ENCODE measurements around the gene MAPRE2. TPM values are rescaled to one million over a fixed set of nuclear protein-coding genes. Genes with fewer than 3 reads are reported as not detected.

The MAPRE2 gene
- total RNA-seq, 1 experiment from 2014 or later, result 2.8 TPM

GRCh38 chr18:35061804-35062203 is 20.6 kb downstream of the MAPRE2 start:
- H3K4me1 ChIP-seq (ENCODE audit: insufficient read depth, low read length), result no peaks in the 10 kb centered on the region
- ATAC-seq, result no peak
- TF ChIP-seq EZH2phosphoT487 (IDR thresholded peaks at IDR 0.05; ENCODE audit: borderline replicate concordance, low read length) (no peak), EZH2 (IDR thresholded peaks at IDR 0.05; ENCODE audit: low read length, unreplicated experiment) (no peak)
- TF ChIP-seq, protein P1, sequence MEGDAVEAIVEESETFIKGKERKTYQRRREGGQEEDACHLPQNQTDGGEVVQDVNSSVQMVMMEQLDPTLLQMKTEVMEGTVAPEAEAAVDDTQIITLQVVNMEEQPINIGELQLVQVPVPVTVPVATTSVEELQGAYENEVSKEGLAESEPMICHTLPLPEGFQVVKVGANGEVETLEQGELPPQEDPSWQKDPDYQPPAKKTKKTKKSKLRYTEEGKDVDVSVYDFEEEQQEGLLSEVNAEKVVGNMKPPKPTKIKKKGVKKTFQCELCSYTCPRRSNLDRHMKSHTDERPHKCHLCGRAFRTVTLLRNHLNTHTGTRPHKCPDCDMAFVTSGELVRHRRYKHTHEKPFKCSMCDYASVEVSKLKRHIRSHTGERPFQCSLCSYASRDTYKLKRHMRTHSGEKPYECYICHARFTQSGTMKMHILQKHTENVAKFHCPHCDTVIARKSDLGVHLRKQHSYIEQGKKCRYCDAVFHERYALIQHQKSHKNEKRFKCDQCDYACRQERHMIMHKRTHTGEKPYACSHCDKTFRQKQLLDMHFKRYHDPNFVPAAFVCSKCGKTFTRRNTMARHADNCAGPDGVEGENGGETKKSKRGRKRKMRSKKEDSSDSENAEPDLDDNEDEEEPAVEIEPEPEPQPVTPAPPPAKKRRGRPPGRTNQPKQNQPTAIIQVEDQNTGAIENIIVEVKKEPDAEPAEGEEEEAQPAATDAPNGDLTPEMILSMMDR (conservative IDR thresholded peaks at IDR 0.05; ENCODE audit: low read depth, low read length), result no peak
- H2AFZ ChIP-seq (ENCODE audit: low read length), result no peak overlapping the region
- H3K36me3 ChIP-seq (ENCODE audit: low read depth, low read length), result no peaks in the 10 kb centered on the region
- no peak overlapping the region for H3K4me3 ChIP-seq (ENCODE audit: low read length)
- no peak overlapping the region for H3K4me2 ChIP-seq (ENCODE audit: low read length)
- no peaks in the 10 kb centered on the region for H3K9me2 ChIP-seq (replicated peaks; ENCODE audit: low read length)
- CTCF ChIA-PET, result no interaction called here
- no peak overlapping the region for H3K9ac ChIP-seq (ENCODE audit: low read length)
- DNase-seq, result no peak
- H3K9me3 ChIP-seq (ENCODE audit: low read length), result no peaks in the 10 kb centered on the region
- POLR2A ChIA-PET (ENCODE audit: unreplicated experiment), result no interaction called here
- H3K79me2 ChIP-seq (ENCODE audit: low read length), result no peaks in the 10 kb centered on the region
- BruUV-seq (replicated peaks), result no TSS peak
- no peaks in the 10 kb centered on the region for H4K20me1 ChIP-seq (ENCODE audit: low read length)
- H3K27ac ChIP-seq (ENCODE audit: low read length), result no peak overlapping the region
- no peaks in the 10 kb centered on the region for H3K27me3 ChIP-seq (ENCODE audit: low read length)
- intact Hi-C loops (cut with micrococcal nuclease), result no loop called here
- H3F3A ChIP-seq (ENCODE audit: low read length, unreplicated experiment), result no peaks in the 10 kb centered on the region

DNA sequence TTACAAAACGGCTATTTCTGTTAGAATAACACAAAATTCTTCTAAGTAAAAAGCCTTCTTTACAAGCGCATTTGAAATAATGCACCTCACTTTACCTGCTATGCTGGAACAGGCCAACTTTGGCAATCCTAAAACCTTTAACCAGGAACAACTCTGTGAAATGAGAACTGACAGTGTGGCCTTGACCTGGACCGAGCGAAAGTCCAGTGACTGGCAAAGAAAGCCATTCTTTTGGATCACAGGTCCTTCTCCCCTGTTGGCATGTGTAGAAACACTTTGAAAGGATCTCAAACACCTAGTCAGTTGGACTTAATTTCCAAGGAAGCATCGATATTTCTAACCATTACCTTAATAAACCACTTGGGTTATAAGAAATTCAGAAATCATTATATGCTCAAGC is 21.2 kb downstream of the MAPRE2 start:
- intact Hi-C loops (cut with micrococcal nuclease), result no loop called here
- H3K4me3 ChIP-seq (ENCODE audit: low read length), result no peak overlapping the region
- H3K79me2 ChIP-seq (ENCODE audit: low read length), result no peaks in the 10 kb centered on the region
- TF ChIP-seq EZH2phosphoT487 (IDR thresholded peaks at IDR 0.05; ENCODE audit: borderline replicate concordance, low read length) (no peak), EZH2 (IDR thresholded peaks at IDR 0.05; ENCODE audit: low read length, unreplicated experiment) (no peak)
- TF ChIP-seq, protein P1 (conservative IDR thresholded peaks at IDR 0.05; ENCODE audit: low read depth, low read length), result no peak
- no peaks in the 10 kb centered on the region for H3K36me3 ChIP-seq (ENCODE audit: low read depth, low read length)
- H3F3A ChIP-seq (ENCODE audit: low read length, unreplicated experiment), result no peaks in the 10 kb centered on the region
- BruUV-seq (replicated peaks), result no TSS peak
- ChIA-PET CTCF (no interaction called here), POLR2A (ENCODE audit: unreplicated experiment) (no interaction called here)
- H3K27ac ChIP-seq (ENCODE audit: low read length), result no peak overlapping the region
- no peaks in the 10 kb centered on the region for H3K4me1 ChIP-seq (ENCODE audit: insufficient read depth, low read length)
- no peak for ATAC-seq
- no peak overlapping the region for H3K4me2 ChIP-seq (ENCODE audit: low read length)
- H2AFZ ChIP-seq (ENCODE audit: low read length), result no peak overlapping the region
- no peak for DNase-seq
- H3K9me2 ChIP-seq (replicated peaks; ENCODE audit: low read length), result no peaks in the 10 kb centered on the region
- no peak overlapping the region for H3K9ac ChIP-seq (ENCODE audit: low read length)
- no peaks in the 10 kb centered on the region for H3K27me3 ChIP-seq (ENCODE audit: low read length)
- H3K9me3 ChIP-seq (ENCODE audit: low read length), result no peaks in the 10 kb centered on the region
- H4K20me1 ChIP-seq (ENCODE audit: low read length), result no peaks in the 10 kb centered on the region

GRCh38 chr18:35063875-35064690 is 22.9 kb downstream of the MAPRE2 start:
- Histone ChIP-seq H3K79me2 (ENCODE audit: low read length) (no peaks in the 10 kb centered on the region), H2AFZ (ENCODE audit: low read length) (no peak overlapping the region), H3K27me3 (ENCODE audit: low read length) (no peaks in the 10 kb centered on the region), H3K9ac (ENCODE audit: low read length) (no peak overlapping the region), H3F3A (ENCODE audit: low read length, unreplicated experiment) (no peaks in the 10 kb centered on the region), H3K27ac (ENCODE audit: low read length) (no peak overlapping the region), H3K4me2 (ENCODE audit: low read length) (no peak overlapping the region), H3K9me3 (ENCODE audit: low read length) (no peaks in the 10 kb centered on the region), H3K4me3 (ENCODE audit: low read length) (no peak overlapping the region), H3K9me2 (replicated peaks; ENCODE audit: low read length) (no peaks in the 10 kb centered on the region), H3K36me3 (ENCODE audit: low read depth, low read length) (no peaks in the 10 kb centered on the region), H4K20me1 (ENCODE audit: low read length) (no peaks in the 10 kb centered on the region), H3K4me1 (ENCODE audit: insufficient read depth, low read length) (no peaks in the 10 kb centered on the region)
- POLR2A ChIA-PET (ENCODE audit: unreplicated experiment), result no interaction called here
- CTCF ChIA-PET, result no interaction called here
- TF ChIP-seq EZH2 (IDR thresholded peaks at IDR 0.05; ENCODE audit: low read length, unreplicated experiment) (no peak), EZH2phosphoT487 (IDR thresholded peaks at IDR 0.05; ENCODE audit: borderline replicate concordance, low read length) (no peak)
- TF ChIP-seq, protein P1 (conservative IDR thresholded peaks at IDR 0.05; ENCODE audit: low read depth, low read length), result no peak
- DNase-seq (no peak), ATAC-seq (no peak)
- no TSS peak for BruUV-seq (replicated peaks)
- intact Hi-C loops (cut with micrococcal nuclease), result no loop called here
